Suprapubic skin (tissue), 3 donors: Measurements from ENCODE around the gene EYS.

Experiments
- CTCF ChIP-seq, 2 donors: fragments of 200-600 bp in 1 of 2; fragments of 450-650 bp in 1 of 2; sonication (generic) in 1 of 2; IDR thresholded peaks; one replicate each; pipeline ENCODE4 v1.5.1; 2016 to 2019; ENCODE audit warnings: antibody characterized with exemption in 2 of 2, mild to moderate bottlenecking in 1 of 2, moderate library complexity in 1 of 2
- POLR2AphosphoS5 ChIP-seq, 3 donors: sonication (generic); formaldehyde crosslinking; IDR thresholded peaks; one replicate each; pipeline ENCODE4 v1.6.1; 2017; ENCODE audit warnings: antibody characterized with exemption in 3 of 3

- no peak for TF ChIP-seq POLR2AphosphoS5 (IDR thresholded peaks at IDR 0.05)
- TF ChIP-seq CTCF (IDR thresholded peaks at IDR 0.05) = no peak
These were observed 1642.1 kb downstream of the EYS start for GRCh38 chr6:64064919-64065318.
